Measurements from ENCODE around the gene HAPLN3. TPM values are rescaled to one million over a fixed set of nuclear protein-coding genes. Genes with fewer than 3 reads are reported as not detected.

HAPLN3 gene
- total and polyA plus RNA-seq, 4 donors: 0.21 to 0.51 (median 0.34) TPM

- DNase-seq (ENCODE audit: low spot score): no peak
- WGBS: 96% methylated on average over 3 of the region's 3 CpGs
- Histone ChIP-seq H3K36me3 (ENCODE audit: control insufficient read depth in 4 of 4, insufficient read depth in 3 of 4, low read depth in 1 of 4, low read length in 3 of 4) (no peaks in the 10 kb centered on the region), H3K4me1 (ENCODE audit: control insufficient read depth in 4 of 4, insufficient read depth in 4 of 4, low read length in 3 of 4) (no peaks in the 10 kb centered on the region), H3K9me3 (ENCODE audit: control insufficient read depth in 4 of 4, low read length in 3 of 4) (no peaks in the 10 kb centered on the region), H3K27ac (ENCODE audit: low read depth in 1 of 2, low read length in 2 of 2) (no peak overlapping the region), H3K9ac (ENCODE audit: low read depth in 1 of 2, low read length in 2 of 2) (no peak overlapping the region), H3K4me3 (ENCODE audit: low read depth in 1 of 3, low read length in 3 of 3) (no peak overlapping the region), H3K27me3 (ENCODE audit: control insufficient read depth in 4 of 4, insufficient read depth in 4 of 4, low read length in 3 of 4) (no peaks in the 10 kb centered on the region)
- TF ChIP-seq GABPA (IDR thresholded peaks at IDR 0.05 in 1 of 2, conservative IDR thresholded peaks at IDR 0.05 in 1 of 2): no peak
- no peak for TF ChIP-seq YY1 (IDR thresholded peaks at IDR 0.05)
- TF ChIP-seq EGR1 (IDR thresholded peaks at IDR 0.05; ENCODE audit: low read depth in 2 of 2): no peak
- TF ChIP-seq FOXA1 (IDR thresholded peaks at IDR 0.05): no peak
- TF ChIP-seq TAF1 (conservative IDR thresholded peaks at IDR 0.05): no peak
- no peak for TF ChIP-seq HNF4G (IDR thresholded peaks at IDR 0.05)
- no peak for TF ChIP-seq REST (IDR thresholded peaks at IDR 0.05)
- TF ChIP-seq NR2F2 (IDR thresholded peaks at IDR 0.05): no peak
- TF ChIP-seq HNF4A (conservative IDR thresholded peaks at IDR 0.05): no peak
- no peak for TF ChIP-seq SP1 (IDR thresholded peaks at IDR 0.05)
- TF ChIP-seq ATF3 (IDR thresholded peaks at IDR 0.05): no peak
- TF ChIP-seq FOXA2 (IDR thresholded peaks at IDR 0.05): no peak
- no peak for TF ChIP-seq CTCF (IDR thresholded peaks at IDR 0.05; ENCODE audit: low read depth, low read length, missing input control)
- TF ChIP-seq RXRA (IDR thresholded peaks at IDR 0.05): no peak
- no peak for TF ChIP-seq MAX (IDR thresholded peaks at IDR 0.05)
- TF ChIP-seq JUND (IDR thresholded peaks at IDR 0.05): no peak
Observed at GRCh38 chr15:88881775-88882174, 13.6 kb downstream of the HAPLN3 start.

GRCh38 chr15:88880944-88881740, 14.2 kb downstream of the HAPLN3 start:
- TF ChIP-seq GABPA (IDR thresholded peaks at IDR 0.05 in 1 of 2, conservative IDR thresholded peaks at IDR 0.05 in 1 of 2) (no peak), REST (IDR thresholded peaks at IDR 0.05) (no peak), JUND (IDR thresholded peaks at IDR 0.05) (no peak), RXRA (IDR thresholded peaks at IDR 0.05) (no peak), HNF4G (IDR thresholded peaks at IDR 0.05) (no peak), MAX (IDR thresholded peaks at IDR 0.05) (no peak), YY1 (IDR thresholded peaks at IDR 0.05) (no peak), EGR1 (IDR thresholded peaks at IDR 0.05; ENCODE audit: low read depth in 2 of 2) (no peak), SP1 (IDR thresholded peaks at IDR 0.05) (no peak), FOXA1 (IDR thresholded peaks at IDR 0.05) (no peak)
- Histone ChIP-seq H3K9me3 (ENCODE audit: control insufficient read depth in 4 of 4, low read length in 3 of 4) (no peaks in the 10 kb centered on the region), H3K4me3 (ENCODE audit: low read depth in 1 of 3, low read length in 3 of 3) (no peak overlapping the region), H3K27me3 (ENCODE audit: control insufficient read depth in 4 of 4, insufficient read depth in 4 of 4, low read length in 3 of 4) (no peaks in the 10 kb centered on the region), H3K9ac (ENCODE audit: low read depth in 1 of 2, low read length in 2 of 2) (no peak overlapping the region), H3K4me1 (ENCODE audit: control insufficient read depth in 4 of 4, insufficient read depth in 4 of 4, low read length in 3 of 4) (no peaks in the 10 kb centered on the region), H3K27ac (ENCODE audit: low read depth in 1 of 2, low read length in 2 of 2) (no peak overlapping the region), H3K36me3 (ENCODE audit: control insufficient read depth in 4 of 4, insufficient read depth in 3 of 4, low read depth in 1 of 4, low read length in 3 of 4) (no peaks in the 10 kb centered on the region)
- 94% methylated on average over 31 of the region's 31 CpGs for WGBS
- DNase-seq (ENCODE audit: low spot score): no peak

Data from liver (tissue), 9 donors.